ENCODE measurements around the gene TREML2.

- TF ChIP-seq, protein P1, sequence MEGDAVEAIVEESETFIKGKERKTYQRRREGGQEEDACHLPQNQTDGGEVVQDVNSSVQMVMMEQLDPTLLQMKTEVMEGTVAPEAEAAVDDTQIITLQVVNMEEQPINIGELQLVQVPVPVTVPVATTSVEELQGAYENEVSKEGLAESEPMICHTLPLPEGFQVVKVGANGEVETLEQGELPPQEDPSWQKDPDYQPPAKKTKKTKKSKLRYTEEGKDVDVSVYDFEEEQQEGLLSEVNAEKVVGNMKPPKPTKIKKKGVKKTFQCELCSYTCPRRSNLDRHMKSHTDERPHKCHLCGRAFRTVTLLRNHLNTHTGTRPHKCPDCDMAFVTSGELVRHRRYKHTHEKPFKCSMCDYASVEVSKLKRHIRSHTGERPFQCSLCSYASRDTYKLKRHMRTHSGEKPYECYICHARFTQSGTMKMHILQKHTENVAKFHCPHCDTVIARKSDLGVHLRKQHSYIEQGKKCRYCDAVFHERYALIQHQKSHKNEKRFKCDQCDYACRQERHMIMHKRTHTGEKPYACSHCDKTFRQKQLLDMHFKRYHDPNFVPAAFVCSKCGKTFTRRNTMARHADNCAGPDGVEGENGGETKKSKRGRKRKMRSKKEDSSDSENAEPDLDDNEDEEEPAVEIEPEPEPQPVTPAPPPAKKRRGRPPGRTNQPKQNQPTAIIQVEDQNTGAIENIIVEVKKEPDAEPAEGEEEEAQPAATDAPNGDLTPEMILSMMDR (IDR thresholded peaks at IDR 0.05): no peak
- no peak for TF ChIP-seq POLR2A (IDR thresholded peaks at IDR 0.05)
Observed at GRCh38 chr6:41153992-41154625, 46.8 kb downstream of the TREML2 start, which contains the start of gene TREML1.
